ENCODE measurements around the gene RERG. TPM values are rescaled to one million over a fixed set of nuclear protein-coding genes. Genes with fewer than 3 reads are reported as not detected.

Gene RERG
- total RNA-seq, 1 experiment from 2014 or later, result 0.14 TPM

GRCh38 chr12:15186597-15186996, 34.6 kb downstream of the RERG start:
- DNase-seq (ENCODE audit: low spot score), result no peak

DNA sequence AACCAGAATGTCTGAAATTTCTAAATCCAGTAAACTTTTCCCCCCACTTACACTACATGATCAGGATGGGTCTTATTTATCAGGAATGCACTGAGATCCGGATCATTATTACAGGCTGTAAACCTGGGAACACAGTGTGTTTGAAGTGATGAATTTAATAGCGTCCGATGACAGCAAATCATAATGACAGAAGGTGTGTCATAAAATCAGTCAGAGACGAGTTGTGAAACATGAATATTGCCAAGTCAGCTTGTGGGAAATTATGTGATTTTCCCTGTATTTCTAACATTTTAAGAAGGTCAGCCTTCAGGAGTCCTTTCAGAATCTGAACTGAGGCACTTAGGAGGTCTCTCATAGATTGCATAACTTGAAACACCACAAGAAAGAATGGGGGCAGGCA, 36.7 kb downstream of the RERG start:
- no peak for DNase-seq (ENCODE audit: low spot score)

DNA sequence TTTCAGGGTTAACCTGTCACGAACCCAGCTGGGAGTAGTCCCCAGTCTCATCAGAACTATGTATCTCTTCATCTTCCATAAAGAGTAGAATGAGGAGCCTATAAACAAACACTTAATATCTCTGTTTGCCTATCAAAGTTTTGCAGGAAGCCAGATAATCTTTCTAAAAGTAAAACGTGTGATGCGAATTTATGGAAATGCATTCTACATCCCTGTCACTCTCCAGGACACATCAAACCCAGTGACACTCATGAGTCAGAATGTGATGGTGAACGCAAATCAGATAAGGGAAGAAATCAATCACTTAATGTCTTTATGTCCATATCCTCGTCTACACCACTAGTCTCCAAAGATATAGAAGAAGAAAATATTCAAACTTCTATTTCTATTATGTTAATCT, 37.4 kb downstream of the RERG start:
- no peak for DNase-seq (ENCODE audit: low spot score)

GRCh38 chr12:15181017-15181683, 40.1 kb downstream of the RERG start:
- no peak for DNase-seq (ENCODE audit: low spot score)

DNA sequence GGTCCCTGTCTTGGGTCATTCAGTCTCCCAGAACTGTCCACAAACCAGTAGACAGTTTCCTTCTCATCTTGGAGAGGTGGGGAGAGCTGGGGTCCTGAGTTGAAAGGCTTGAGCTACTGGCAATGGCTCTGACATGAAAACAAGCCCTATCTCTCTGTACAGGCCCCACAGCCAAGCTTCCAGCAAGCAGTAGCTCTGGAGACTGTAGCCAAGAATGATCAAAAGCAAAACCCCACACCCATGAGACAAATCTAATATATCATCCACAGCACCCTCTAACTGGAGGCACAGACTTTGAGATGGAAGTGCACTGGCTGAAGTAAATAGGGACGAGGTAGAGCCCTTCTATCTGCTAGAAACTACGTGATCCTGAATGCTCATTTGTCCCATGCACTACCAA, 40.9 kb downstream of the RERG start:
- no peak for DNase-seq (ENCODE audit: low spot score)

GRCh38 chr12:15179672-15180071, 41.5 kb downstream of the RERG start:
- DNase-seq (ENCODE audit: low spot score), result no peak

GRCh38 chr12:15173142-15173541, 48.1 kb downstream of the RERG start:
- no peak for DNase-seq (ENCODE audit: low spot score)

GRCh38 chr12:15172060-15172822, 49.0 kb downstream of the RERG start:
- DNase-seq (ENCODE audit: low spot score), result no peak

GRCh38 chr12:15171012-15171655, 50.1 kb downstream of the RERG start:
- no peak for DNase-seq (ENCODE audit: low spot score)

GRCh38 chr12:15168026-15168678, 53.1 kb downstream of the RERG start:
- DNase-seq (ENCODE audit: low spot score), result no peak

DNA sequence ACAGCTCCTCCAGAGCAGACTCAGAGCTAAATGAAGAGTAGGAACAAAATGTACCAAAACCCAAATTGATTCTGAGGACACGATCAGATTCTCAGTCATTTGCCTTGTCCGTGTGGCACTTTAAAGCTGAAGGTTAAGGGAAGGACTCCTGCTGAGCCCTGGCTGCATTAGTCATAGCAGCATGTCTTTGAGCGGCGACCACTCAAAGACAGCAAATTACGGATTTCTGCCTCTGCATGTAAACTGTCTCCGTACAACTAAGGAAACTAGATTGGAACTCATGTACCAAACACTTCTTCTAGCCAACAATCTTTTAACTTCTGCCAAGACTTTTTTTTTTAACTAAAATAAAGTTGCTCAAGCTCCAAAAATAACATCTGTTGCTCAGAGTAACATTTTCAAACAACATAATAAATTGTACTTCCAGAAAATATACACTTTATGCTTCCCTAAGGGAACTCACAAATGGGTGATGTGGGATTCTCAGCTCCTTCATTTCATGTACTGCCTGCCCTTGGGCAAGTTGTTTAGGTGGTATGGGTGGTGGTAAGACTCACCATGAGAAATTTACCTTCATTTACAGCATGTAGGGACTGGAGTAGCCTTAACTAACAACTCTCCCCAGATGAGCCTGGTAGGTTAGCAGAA, 56.1 kb downstream of the RERG start:
- no peak for DNase-seq (ENCODE audit: low spot score)

DNA sequence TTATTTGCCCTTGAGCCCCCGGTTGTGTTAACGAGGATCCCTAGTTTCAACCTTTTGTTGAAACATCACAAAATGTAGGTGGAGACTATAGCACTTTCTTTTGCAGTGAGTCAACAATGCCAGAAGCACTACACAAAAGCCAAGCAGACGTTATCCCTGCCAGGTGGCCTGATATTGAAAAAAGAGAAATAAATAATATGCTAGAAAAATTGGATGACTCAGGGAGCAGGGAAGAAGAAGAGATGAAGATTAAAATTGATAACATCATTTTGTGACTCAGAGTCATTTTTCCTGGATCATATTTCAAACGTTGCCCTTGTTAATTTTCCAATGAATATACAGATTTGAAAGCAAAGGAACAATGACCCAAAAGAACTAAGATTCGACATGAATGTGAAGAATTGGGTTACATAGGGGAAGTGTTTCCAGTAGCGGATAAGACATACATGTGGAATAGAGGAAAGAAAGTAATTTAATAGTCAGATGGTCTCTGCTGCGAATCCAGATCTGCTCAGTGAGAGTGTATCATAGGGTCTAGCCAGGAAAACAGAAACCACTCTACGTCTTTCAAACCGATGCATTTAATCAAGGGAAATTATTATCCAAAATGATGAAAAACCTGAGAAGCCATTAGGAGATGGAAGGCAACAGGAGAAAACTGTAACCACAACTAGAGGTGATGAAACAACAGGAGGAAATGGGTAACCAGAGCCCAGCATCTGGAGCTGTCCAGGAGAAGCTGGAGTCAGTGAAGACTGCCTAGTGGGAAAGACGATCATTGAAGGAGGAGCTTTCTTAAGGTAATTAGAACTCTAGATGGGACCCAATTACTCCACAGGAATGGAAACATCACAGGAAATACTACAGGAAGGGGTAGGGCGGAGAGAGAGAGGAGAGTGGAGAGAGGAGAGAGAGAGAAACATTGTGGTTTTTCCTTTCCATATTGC, 57.9 kb downstream of the RERG start:
- peak; percentile 48 for DNase-seq (ENCODE audit: low spot score)

GRCh38 chr12:15158083-15158482, 63.1 kb downstream of the RERG start:
- DNase-seq (ENCODE audit: low spot score), result no peak

GRCh38 chr12:15157269-15157671, 63.9 kb downstream of the RERG start:
- DNase-seq (ENCODE audit: low spot score), result no peak

GRCh38 chr12:15155271-15155670, 65.9 kb downstream of the RERG start:
- DNase-seq (ENCODE audit: low spot score), result peak; percentile 19

- no peak for DNase-seq (ENCODE audit: low spot score)
These were observed 67.1 kb downstream of the RERG start for GRCh38 chr12:15154103-15154502.

DNA sequence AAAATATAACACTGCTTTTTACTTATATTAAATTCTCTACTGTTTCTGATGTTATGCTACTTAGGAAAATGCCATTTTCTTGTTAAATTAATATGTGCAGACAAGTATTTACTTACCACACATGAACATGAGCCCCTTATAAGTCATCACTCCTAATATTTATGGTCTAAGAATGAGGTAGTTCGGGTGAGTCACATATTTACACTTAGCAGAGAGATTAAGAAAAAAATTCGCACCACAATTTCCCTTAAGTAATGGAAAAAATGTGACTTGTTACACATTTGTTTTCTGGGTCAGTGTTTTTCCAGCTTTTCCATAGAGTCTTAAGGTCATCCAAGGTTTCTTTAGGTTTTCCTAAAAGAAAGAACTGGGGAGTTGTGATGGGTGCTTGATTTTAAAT, 68.3 kb downstream of the RERG start:
- DNase-seq (ENCODE audit: low spot score), result peak; percentile 78

GRCh38 chr12:15152456-15152855, 68.8 kb downstream of the RERG start:
- DNase-seq (ENCODE audit: low spot score), result peak; percentile 55

DNA sequence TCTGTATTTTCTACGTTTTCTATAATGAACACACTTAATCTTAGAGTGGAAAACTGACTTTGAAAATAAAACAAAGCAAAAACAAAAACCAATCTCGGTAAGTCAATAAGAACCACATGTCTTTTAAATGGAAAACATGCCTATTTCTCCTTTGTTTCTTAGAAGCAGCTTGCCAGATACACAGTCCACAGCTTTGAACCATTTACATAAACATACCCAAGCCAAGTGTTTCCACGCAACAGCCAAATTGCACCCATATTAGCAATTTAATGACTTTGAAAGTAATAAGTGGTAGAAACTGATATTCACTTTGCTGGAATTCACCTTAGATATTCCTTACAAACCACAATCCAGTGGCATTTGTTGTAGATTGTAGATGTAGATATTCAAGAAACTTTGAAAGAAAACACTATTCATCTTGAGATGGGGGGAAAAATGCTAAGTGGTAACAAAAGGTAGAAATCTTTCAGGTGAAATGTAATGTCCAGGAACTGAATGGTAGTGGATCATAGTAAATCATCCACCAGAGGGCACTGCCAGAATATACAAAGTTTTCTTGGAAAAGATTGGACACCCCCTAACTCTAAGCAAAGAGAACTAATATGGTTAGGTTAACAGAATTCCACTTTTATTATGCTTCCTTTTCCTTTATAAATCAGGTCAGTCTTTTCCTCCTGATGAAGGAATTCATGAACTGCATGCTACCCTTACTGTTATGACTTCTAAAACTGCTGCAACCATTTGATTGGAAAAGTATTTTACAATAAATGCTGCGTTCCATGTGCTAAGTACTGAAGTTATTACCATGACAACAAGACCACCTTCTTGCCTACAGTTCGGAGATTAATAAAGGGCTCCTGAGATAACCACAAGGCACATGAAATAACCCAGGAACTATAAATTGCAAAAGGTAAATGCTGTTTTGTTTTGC, 69.8 kb downstream of the RERG start:
- peak; percentile 33 for DNase-seq (ENCODE audit: low spot score)

DNA sequence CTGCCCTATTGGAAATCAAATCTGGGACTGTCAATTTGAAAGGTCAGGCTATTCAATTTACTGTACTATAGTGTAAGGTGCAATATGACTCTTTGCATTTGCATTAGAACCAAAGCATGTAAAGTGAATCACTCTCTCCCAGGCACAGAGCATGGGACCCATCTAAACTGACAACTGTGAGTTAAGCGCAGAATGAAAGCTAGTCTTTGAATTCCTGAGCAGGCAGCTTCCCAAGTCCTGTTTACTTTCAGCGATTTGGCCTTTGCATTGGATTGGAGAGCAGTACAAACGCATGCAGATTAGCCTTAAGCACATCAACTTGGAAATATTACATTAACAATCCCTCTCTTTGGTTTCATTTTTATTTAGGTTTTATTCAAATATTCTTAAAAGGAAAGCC, 74.6 kb downstream of the RERG start:
- DNase-seq (ENCODE audit: low spot score), result no peak

All from H4 (cell line).